GM19025 (cell line): ENCODE measurements around the gene CHTF8.

Source experiments
- ATAC-seq: cut with Tn5 transposase; IDR thresholded peaks from one replicate; pipeline ENCODE4 v1.9.1; 2021; ENCODE audit warnings: mild to moderate bottlenecking, low read depth, moderate library complexity; ENCODE audit not compliant: unreplicated experiment

CHTF8 gene

DNA sequence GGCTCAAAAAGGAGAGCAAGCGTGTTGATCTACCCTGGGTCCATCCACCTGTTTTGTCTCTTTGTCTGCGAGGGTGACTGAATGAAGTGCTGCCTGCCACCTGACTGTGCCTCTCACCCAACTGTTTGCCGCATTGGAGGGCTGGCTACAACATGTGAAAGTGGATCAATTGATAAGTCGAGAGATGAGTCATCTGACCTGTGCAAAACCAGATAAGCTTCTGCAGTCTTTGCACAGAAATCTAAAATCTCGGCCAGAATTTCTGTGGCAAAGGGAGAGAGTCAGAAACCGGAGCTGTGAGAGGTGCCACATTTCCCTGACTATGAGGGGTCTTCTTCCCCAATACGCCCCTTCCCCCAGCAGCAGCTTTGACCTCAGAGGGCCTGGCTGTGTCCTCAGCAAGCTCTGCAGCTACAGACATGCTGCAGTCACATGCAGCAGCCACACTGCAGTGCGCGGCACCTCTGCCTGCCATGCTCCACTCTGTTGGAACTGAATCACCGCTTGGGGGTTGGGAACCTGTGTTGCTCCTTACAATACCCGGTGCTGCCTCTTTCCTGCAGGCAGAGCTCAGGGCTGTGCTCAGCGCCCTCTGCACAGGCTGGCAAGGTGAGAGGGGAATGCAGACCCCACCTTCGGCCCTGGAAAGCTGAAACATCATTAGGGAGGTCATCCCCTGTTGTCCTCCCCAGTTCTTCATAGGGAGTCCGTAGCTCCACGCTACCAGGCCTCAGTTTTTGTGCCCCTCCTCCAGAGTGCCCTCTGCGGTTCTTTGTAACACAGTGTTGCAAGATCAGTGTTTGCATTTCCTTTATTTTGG, 43.1 kb downstream of the CHTF8 start:
- ATAC-seq, result no peak

DNA sequence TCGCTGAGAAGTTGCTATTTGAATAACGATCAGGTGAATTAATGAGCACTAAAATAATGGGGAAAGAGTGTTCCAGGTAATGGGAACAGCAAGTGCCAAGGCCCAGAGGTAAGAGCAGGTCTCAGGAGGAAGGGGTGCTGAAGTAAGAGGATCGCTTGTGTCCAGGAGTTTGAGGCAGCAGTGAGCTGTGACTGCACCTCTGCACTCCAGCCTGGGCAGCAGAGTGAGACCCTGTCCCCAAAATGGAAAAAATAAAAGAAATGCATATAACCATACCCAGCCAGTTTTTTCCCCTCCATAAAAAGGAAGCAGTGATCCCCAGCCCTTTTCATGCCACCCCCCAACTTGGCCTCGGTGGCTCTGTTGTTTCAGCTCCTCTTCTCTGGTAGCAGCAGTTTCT, 43.7 kb downstream of the CHTF8 start:
- ATAC-seq, result no peak

DNA sequence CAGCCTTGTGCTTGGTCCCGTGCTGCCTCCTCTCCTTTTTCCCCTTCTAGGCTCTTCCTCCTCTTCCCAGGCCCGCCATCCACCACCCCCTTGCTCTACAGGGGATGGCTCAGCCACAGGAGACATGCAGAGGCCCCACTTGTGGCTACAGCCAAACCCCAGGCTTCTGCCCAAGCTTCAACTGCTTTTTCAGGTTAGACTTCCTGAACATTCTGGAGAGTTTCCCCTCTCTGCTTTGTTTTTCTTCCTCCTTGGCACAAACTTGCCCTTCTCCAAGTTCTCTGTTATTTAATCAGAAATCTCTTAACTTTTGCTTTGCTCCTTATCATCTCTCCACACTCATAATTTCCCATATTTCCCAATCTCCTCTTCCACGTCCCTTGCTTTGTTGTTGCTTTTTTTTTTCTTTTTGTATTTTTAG, 45.2 kb downstream of the CHTF8 start:
- no peak for ATAC-seq

DNA sequence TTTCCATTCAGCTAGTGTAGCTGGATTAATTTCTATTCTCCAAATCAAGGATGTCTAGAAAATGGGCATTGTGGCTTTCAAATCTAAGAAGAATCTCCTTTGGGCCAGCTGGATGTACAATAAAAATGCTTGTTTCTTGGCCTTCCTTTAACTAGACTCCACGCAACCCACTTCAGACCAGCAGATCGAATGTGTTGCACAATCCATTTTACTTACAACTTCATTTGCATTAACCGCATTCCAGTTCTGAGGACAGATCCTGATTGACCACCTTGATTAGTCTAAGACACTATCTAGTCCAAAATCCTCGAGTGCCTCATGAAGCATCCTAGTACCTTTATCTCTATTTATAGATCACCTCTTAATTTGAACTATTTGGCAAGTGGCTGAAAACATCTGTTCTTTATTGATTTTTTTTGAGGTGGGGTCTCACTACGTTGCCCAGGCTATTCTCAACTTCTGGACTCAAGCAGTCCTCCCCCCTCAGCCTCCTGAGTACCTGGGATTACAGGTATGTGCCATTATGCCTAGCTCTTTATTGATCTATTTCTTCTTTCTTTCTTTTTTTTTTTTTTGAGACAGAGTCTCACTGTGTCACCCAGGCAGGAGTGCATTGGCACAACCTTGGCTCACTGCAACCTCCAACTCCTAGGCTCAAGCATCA, 47.2 kb downstream of the CHTF8 start:
- ATAC-seq, result no peak

DNA sequence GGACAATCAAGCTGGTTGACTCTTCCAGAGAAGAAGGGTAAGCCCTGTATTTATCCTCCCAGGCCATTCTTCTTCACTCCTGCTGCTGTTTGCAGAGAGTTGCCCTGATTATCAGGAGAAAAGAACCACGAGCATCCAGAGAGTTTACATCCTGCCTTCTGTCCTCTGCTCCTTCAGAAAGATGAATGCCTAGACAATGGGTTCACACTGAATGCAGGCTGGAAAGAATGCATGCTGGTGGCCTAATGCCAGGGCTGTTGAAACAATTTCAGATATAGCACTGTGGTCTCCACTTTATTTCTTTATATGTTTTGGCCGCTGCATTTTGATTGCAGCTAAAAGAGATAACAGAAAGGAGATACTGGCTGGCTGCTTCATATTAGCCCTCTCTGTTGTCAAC, 48.1 kb downstream of the CHTF8 start:
- no peak for ATAC-seq

DNA sequence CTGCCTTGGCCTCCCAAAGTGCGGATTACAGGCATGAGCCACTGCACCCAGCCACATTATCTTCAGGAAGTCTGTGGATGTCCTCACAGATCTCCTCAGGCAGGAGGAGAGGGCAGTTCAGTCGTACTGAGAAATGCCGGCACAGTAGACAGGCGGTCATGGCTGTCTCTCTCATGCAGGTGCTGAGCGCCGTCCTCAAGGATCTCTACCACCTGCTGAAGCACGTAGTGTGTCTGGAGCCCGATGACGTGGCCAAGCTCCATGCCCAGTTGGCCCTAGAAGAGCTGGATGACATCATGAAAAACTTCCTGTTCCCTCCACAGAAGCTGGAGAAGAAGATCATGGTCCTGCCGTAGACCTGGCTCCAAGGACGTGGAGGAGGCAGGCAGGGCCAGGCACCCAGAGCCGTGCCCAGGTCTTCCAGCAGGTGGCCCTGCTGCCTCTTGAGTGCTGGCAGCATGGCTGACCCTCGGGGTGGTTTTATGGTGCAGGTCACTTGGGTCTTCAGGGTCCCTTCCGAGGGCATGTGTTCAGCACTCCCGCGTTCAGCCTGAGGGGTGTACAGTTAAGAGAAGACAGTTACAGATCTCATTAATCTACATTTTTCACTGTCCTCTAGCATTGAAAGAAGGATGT, 49.0 kb downstream of the CHTF8 start:
- no peak for ATAC-seq

DNA sequence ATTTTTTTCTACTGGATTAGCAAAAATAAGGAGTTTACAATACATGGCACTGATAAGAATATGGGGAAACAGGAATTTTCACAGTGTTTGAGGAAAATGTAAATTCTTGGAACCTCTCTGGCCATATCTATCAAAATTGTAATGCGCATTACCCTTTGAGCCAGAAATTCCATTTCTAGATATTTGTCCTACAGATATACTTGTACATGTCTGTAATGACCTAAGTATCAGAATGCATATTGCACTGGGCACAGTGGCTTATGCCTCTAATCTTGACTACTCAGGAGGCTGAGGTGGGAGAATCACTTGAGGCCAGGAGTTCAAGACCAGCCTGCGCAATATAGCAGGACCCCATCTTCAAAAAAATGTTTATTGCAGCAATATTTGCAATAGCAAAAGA, 52.7 kb downstream of the CHTF8 start:
- no peak for ATAC-seq

DNA sequence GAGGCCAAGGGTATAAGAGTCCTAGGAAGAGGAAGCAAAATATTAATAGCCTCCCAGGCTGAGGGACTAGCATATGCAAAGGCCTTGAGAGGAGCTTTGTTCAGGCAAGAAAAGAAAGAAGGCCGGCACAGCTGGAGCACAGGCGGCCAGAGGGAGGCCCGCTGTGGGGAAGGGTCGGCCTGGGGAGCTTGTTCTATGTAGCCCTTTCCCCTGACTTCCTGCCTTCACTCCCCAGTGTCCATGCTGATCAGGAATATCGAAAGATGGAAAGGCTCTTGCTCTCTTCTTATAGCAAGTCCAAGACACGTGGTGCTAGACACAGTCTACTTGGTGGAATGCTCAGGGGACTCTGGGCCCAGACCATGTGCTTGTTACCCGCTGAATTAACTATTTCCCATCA, 54.3 kb downstream of the CHTF8 start:
- ATAC-seq, result no peak

DNA sequence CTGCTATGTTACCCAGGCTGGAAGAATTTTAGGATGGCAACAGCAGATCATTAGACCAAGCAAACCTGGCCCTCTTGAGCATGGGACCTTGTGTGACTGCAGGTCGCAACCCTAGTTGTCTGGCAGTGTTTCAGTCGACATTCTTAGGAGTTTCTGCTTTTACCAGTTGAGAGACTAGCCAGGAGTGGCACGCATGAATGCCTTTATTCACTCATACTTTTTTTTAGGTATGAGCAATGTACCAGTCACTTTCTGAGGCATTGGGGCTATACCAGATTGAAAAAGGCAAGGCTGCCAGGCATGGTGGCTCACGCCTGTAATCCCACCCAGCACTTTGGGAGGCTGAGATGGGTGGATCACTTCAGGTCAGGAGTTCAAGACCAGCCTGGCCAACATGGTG, 55.1 kb downstream of the CHTF8 start:
- no peak for ATAC-seq

DNA sequence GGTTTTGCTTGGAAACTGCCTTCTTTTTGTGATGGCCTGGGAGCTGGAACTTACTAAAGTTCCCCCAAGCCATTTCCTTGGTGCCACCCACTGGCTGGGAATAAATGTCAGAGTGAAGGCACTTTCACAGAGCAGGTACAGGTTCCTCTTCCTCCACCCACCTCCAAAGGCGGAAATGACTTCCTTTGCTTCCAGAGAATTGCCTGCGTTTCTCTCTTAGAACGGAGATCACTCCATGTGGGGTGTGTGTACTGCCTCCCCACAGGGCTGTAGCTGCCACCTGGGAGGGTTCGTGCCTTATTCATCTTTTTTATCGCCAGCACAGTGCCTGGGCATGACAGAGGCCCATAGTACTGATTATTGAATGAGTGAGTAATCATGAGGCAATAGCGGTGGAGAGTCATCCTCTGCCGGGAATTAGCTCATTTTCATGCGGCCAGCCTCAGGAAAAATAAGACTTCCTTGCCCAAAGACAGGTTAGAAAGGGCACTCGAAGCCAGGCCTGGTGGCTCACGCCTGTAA, 59.1 kb downstream of the CHTF8 start:
- no peak for ATAC-seq

DNA sequence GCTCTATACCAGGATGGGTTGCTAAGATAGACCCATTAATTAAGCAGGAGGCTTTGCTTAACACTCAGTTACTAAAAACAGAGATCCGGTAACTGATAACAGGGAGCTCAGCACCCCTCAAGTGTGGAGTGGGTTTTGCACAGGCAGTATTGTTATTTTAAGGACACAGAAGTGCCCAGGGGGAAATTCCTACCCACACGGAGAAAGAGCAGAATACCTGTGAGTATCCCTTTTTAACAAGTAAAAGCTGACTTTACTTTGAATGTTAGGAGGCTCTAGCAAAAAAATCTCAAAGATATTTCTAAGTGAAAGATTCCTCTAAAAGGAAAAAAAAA, 59.8 kb downstream of the CHTF8 start:
- ATAC-seq, result no peak

DNA sequence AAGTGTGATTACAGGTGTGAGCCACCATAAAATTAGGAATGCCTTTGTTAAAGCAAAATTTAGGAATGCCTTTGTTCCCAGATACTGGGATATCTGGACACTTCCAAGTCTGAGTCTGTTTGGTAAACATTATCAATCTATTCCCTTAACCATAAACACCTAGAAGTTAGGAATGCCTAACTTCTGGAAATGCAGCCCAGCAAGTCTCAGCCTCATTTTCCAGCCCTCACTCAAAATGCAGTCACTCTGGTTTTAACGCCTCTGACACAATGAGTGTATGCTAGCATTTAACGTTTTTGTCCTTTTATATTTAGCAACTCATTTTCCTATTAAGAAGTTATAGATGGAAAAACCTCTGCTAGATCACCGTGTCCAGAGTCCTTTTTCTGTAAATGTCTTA, 61.4 kb downstream of the CHTF8 start:
- no peak for ATAC-seq

DNA sequence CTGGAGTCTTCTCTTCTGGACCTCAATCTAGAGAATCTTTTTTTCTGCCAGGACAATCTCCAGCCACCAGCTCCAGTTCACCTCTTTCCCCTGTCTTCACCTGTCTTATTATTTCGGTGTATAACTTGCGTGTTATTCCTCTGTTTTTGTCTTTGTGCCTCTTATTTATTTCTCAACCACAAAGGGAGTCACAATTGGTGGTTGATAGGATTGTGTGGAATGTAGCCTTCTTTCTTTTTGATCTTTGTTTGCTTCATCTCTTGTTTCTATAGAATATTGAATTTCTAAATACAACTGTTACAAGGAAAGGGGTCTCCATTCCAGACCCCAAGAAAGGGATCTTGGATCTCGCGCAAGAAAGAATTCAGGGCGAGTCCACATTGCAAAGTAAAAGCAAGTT, 62.9 kb downstream of the CHTF8 start:
- no peak for ATAC-seq
